Endometrial microvascular endothelial cells (primary cell): ENCODE results near the gene RAB40C. TPM values are rescaled to one million over a fixed set of nuclear protein-coding genes. Genes with fewer than 3 reads are reported as not detected.

ENCODE experiments used
- in situ Hi-C: cut with HindIII; loops from 2 replicates; pipeline ENCODE4 v1.10.0; 2017; ENCODE audit warnings: low sequenced_read_pairs, low pct_unique_long_range_greater_than_20kb; ENCODE audit errors: inconsistent ontology term
- total RNA-seq: library from RNA; depleted of rRNA; stranded (reverse); fragments of >200 nt; gene quantifications from one replicate; pipeline ENCODE4 v1.2.3, GENCODE V29; 2015; ENCODE audit errors: inconsistent ontology term

RAB40C gene
- total RNA-seq, 1 donor from 2014 or later = 9.9 TPM

DNA sequence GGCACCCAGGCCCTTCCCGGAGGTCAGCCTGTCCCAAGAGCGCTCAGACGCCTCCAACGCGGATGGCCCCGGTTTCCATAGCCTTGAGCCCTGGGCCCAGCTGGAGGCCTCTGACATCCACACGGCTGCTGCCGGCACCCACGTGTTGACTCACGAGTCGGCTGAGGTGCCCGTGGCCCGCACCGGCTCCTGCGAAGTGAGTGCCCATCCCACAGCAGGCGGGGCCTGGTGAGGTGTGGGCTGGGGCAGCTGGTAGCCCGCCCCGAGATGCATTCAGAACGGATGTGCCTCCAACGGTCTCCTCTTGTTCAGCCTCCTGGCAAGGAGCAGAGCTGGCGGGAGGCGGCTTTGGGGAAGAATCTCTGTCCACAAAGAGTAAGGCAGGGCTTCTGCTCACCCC is 62.0 kb downstream of the RAB40C start:
- in situ Hi-C loops = no loop called here

DNA sequence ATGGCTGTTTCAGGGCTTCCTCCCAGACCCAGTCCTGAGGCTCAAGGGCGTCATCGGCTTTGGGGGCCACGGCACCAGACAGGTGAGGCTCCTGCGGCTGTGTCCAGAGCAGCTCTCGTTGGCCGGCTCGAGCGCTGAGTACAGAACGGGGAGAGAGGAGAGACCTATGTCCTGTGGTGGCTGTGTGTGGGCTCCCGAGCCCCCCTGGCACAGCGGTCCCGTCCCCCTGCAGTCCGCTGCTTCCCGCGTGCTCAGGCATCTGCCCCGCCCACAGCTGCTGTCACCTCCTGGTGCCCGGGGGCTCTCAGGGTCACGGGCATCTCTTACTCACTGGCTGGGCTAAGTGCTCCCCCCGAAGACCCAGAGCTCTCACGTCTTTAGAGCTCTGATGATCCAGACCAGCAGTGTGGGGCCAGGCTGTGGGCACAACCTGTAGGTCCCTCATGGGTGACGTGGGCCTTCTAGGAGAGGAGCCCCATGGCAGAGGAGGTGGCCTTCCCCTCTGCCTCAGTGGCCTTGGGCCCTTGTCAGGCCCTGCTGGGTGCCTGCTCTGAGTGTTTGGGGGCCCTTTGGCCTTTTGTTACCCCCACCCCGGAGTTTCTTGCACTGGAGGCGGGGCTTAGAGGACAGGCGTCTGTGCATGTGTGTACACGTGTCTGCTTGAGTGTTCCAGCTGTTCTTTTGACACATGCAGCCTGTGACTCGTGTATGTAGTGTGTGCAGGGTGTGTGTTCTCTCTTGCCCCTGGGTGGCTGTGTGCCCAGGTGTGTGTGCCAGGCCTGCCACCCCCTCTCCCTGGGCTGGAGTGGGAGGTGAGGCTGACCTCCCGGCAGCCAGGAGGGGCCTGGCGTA is 62.8 kb downstream of the RAB40C start:
- in situ Hi-C loops = no loop called here

DNA sequence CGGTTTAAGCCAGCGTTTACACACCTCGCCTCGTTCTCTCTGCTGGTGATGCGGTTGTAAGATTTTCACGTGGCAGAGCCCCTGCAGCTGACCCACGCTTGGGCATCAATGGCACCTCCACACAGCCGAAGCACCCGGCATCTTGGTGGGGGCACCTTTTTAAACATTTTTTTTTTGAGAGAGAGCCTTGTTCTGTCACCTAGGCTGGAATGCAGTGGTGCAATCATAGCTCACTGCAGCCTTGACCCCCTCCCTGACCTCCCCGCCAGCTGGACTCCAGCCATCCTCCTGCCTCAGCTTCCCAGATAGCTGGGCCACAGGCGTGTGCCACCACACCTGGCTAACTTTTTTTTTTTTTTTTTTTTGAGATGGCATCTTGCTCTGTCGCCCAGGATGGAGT is 64.2 kb downstream of the RAB40C start:
- in situ Hi-C loops = no loop called here

DNA sequence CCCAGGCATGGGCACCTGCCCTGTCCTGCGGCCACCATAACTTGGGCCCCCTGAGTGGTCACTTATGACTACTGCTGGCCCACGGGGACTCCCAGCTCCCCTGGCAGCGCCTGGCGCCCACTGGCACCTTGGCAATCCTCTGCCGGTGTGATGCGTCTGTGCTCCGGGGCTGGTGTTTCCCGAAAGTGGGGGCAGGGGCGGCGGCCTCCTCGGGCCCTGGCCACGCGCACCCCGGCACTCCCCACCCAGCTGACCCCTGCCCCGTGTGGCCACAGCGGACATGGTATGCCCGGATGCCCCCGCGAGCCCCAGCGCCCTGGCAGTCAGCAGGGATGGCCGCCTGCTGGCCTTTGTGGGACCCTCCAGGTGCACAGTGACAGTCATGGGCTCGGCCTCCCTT is 67.6 kb downstream of the RAB40C start:
- in situ Hi-C loops = no loop called here

DNA sequence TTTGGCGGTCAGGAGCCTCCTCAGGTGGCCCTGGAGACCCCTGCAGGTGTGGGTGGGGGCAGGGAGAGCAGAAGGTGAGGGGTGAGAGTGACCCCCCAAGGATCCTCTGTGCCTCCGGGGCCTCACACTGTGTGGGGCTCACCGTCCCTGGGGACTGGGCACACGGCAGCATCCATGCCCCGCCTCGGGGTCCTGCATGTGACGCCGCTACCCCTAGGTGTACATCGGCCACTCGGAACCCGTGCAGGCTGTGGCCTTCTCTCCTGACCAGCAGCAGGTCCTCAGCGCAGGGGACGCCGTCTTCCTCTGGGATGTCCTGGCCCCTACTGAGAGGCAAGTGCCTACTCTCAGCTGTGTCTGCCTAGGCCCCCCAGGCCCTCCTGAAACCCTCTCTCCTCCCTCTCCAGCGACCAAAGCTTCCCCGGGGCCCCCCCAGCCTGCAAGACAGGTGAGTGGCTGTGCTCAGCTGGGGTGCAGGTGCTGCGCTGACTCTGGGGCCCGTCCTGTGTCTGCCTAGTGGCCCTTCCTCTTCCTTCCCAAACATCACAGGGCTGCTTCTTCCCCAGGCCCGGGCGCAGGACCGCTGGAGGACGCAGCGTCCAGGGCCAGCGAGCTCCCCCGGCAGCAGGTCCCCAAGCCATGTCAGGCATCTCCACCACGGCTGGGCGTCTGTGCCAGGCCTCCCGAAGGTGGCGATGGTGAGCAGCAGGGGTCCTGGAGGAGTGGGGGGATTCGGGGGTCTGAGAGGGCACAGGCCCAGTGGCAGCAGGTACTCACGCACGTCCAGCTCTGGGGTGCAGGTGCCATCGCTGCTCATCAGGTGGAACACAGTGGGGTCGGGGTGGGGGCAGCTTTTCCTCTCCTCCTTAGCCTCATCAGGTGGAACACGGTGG is 69.1 kb downstream of the RAB40C start:
- in situ Hi-C loops = no loop called here

DNA sequence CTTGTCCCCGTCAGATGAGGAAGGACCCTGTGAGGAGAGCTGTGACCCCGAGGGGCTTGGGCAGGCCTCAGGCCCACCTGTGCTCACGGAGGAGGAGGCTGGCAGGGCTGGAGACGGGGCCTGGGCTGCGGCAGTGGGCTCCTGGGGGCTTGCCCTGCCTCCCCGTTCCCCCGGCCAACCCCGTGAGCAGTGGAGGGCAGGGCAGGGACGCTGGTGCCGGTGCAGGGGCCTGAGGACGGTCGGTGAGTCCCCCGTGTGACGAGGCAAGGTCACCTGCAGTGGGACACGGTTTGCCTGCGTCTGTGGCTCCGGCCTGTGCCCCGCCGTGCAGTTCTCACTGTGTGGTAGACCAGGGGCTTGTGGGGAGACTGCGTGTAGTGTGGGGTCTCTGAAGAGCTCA is 69.8 kb downstream of the RAB40C start:
- in situ Hi-C loops = no loop called here

DNA sequence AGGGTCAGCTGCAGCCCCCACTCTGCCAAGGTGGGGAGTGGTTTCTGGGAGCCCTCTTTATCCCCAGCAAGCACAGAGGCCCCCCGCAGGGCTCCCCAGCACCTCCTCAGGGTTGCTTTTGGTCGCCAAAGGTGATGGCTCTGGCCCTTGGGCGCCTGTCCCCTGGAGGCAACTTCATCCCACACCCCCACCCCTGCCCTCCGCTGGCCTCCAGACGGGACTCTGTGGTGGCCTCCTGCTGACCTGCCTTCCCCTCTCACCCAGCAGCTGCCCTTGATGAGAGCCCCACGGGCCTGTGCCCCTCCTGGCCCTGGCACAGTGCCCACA is 70.2 kb downstream of the RAB40C start:
- in situ Hi-C loops = no loop called here

DNA sequence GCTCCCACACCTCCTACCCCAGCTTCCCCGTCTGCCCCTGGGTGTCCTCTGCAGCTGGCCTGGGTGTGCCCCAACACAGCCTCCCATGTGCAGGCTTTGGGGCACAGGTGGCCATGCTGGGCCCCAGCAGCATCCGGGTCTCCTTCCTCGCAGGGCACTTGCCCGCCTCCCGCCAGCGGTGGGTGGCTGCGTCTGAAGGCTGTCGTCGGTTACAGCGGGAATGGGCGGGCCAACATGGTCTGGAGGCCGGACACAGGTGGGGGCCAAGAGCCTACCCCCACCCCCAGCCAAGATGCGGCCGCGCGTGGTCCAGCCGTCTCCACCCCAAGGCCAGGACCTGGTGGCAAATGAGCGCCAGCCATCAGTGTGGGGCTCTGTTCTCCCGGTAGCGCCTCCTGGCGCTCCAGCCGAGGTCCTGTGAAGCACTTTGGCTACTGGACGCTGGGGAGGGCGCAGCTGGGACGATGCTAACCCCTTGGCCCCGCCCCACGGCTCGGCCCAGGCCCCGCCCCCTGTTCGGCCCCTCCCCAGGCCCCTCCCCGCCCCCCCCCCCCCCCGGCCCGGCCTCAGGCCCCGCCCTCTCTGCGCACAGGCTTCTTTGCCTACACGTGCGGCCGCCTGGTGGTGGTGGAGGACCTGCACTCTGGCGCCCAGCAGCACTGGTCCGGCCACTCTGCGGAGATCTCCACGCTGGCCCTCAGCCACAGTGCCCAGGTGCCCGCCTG is 70.8 kb downstream of the RAB40C start:
- in situ Hi-C loops = no loop called here

DNA sequence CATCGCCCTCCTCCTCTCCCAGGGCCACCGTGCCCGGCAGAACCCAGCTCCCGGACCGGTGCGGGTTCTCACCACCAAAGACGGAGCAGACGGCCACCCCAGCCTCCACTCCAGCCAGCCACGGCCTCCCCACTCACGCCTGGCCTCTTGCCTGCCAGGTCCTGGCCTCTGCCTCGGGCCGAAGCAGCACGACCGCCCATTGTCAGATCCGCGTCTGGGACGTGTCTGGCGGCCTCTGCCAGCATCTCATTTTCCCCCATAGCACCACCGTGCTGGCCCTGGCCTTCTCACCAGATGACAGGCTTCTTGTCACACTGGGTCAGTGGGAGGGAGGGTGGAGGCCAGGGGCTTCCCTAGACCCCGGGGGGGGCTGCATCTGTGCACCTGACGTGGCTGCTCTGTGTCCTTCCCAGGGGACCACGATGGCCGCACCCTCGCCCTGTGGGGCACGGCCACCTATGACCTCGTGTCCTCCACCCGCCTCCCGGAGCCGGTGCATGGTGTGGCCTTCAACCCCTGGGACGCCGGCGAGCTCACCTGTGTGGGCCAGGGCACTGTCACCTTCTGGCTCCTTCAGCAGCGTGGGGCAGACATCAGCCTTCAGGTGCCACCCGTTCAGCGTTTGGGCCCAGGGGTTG is 71.4 kb downstream of the RAB40C start:
- in situ Hi-C loops = no loop called here

DNA sequence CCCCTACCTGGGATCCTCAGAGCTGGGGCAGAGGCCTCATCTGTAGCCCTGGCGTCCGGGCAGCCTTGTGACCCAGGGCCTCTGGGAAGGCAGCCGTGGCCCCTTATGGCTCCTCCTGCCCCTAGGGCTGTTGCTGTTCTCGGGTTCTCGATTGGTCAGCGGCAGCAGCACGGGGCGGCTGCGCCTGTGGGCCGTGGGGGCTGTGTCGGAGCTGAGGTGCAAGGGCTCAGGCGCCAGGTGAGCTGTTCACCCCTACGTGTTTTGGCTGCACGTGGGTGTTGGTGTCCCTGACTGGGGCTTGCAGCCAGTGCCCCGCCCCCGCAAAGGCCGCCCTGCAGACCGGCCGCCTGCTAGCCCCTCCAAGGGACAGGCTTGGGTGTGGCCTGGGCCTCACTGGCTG is 72.2 kb downstream of the RAB40C start:
- in situ Hi-C loops = no loop called here

DNA sequence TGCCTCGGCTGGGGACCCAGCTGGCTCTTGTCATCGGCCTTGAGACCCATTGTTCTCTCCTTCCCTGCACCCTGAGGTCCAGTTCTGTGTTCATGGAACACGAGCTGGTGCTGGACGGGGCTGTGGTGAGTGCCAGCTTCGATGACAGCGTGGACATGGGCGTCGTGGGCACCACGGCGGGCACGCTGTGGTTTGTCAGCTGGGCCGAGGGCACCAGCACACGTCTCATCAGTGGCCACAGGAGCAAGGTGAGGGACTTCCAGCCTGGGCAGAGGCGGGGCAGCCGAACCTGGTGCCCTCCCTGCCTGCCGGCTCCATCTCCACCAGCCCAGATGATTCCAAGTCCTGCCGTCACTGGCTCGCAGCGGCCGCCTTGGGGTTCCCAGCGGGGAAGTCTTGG is 72.7 kb downstream of the RAB40C start:
- in situ Hi-C loops = no loop called here

DNA sequence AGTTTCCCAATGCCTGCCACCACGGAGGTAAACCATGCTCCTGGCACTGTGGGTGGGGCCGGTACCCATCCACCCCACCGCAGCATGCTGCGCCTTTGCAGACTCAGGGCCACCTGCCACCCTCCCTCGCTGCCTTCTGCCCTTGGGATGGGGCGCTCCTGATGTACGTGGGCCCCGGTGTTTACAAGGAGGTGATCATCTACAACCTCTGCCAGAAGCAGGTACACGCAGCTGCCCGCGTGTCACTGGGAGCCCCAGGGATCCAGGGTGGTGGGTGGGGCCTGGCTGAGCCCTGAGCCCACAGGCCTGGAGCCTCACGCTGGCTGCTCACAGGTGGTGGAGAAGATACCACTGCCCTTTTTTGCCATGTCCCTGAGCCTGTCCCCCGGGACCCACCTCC is 76.7 kb downstream of the RAB40C start:
- in situ Hi-C loops = no loop called here

DNA sequence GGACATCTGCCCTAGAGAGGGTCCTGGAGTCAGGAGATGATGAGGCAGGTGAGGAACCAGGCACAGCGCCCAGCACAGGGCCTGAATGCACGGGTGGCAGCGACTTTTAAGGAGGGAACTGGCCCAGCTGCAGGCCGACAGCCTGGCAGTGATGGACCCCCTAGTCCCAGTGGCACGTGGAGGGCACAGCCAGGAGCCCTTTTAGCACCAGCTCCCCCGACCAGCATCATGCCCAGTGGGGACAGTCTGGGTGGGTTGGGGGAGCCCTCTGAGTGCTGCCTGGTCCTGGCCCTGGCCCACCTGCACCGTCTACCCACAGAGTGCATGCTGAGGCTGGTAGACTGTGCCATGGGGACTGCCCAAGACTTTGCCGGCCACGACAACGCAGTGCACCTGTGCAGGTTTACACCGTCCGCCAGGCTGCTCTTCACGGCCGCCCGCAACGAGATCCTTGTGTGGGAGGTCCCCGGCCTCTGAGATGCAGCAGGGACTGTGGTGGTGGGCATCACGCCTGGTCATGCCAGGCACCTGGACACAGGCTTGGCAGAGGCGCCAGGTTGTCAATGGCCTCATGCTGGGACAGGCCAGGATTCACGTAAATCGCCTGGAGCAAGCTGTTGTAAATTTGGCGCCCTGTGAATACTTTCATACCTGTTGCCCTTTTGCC is 77.4 kb downstream of the RAB40C start:
- in situ Hi-C loops = no loop called here

DNA sequence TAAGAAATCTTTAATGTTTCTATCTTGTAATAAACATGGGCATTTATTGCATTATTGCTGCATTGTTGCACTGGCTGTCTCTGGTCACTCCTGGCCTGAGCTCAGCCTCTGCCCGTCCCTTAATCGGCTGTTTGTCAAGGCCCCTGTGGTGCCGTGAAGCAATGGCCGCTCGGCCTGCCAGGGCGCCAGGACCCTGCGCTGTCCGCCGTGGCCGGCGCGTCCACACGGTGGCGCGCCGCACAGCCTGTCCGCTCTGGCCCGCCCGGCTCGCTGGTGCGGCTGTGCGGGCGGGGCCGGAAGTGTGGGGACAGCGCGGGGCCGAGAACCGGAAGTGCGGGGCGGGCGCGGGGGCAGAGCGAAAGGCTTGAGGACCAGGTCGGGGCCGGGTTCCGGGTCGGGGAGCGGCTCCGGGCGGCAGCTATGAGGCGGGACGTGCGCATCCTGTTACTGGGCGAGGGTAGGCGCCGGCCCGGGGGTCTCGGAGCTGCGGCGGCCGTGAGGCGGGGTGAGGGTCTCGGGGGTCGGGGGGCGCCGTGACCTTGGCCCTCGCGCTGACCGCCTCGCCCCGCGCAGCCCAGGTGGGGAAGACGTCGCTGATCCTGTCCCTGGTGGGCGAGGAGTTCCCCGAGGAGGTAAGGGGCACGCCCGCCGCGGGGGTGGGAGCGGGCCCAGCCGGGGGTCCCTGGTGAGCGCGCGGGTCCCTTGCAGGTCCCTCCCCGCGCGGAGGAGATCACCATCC is 78.1 kb downstream of the RAB40C start, which contains the start of gene RHOT2:
RHOT2 (plus strand) TSS at position 353 of the 739 bp plus-strand sequence; CDS start at position 421, 68 bp downstream.
- in situ Hi-C loops = no loop called here

DNA sequence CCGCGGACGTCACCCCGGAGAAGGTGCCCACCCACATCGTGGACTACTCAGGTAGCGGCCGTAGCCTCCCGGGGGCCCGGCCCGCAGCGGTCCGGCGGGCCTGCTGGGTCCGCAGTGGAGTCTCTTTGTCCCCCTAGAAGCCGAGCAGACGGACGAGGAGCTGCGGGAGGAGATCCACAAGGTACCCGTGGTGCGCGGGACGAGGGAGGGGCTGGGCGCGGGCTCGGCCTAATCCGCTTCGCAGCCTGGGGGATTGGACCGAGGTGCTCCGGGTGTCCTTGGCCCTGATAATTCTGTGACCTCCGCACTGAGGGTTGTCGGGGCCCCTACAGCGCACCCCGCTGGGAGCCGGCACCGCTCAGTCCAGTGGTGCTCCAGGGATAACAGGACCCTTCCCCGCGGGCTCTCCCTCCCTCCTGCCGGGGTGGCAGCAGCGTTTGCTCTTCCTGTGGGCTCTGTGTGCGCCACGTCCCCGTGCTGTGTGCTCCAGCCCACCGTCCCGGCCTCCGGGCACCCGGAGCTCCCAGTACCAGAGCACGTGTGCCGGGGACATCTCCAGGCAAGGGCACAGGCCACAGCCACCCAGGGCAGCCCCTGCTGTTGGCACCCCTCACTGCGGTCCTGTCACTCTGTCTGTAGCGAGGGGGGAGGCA is 78.8 kb downstream of the RAB40C start:
- in situ Hi-C loops = no loop called here

DNA sequence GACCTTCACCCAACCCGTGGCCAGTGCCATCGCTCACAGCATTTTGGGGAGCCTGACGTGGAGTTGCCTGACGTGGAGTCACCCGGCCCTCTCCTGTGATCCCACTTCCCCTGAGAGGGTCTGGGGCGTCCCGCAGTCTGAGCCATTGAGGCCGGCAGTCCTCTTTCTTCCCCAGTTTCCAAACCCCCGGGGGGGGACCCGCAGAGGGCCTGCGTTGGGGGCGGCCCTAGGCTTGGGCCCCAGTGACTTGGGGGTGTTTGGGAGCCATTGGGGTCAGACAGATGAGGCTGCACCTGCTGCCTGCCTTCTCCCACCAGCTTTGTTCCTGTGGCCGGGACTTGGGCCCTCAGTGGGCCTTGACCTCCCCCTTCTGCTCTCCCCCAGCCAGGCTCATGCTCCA is 79.8 kb downstream of the RAB40C start:
- in situ Hi-C loops = no loop called here
